HG03108 (cell line): Measurements from ENCODE around the gene NFIL3.
"Not testable (repeated sequence)": the region's sequence is repeated elsewhere in the genome, so short reads cannot be mapped to it uniquely, and the experiment has no call there.

Experiments
- ATAC-seq: cut with Tn5 transposase; IDR thresholded peaks from one replicate; pipeline ENCODE4 v1.9.1; 2021; ENCODE audit warnings: moderate library complexity; ENCODE audit not compliant: unreplicated experiment

The NFIL3 gene

GRCh38 chr9:91423785-91424402 is at the start of gene NFIL3:
Gene NFIL3, minus strand, starts transcription at chr9:91423832. Its CDS starts 13,098 bp downstream, at chr9:91410734.
- ATAC-seq: peak; percentile 85

GRCh38 chr9:91471524-91471923 is 47.9 kb upstream of the NFIL3 start:
- ATAC-seq: not testable (repeated sequence)

- ATAC-seq: no peak
Measured at GRCh38 chr9:91465420-91465819, 41.8 kb upstream of the NFIL3 start.

GRCh38 chr9:91458906-91459305 is 35.3 kb upstream of the NFIL3 start:
- no peak for ATAC-seq

GRCh38 chr9:91452844-91453243 is 29.2 kb upstream of the NFIL3 start:
- no peak for ATAC-seq

GRCh38 chr9:91451431-91452270 is 28.0 kb upstream of the NFIL3 start:
- ATAC-seq: no peak

- ATAC-seq: no peak
Measured at GRCh38 chr9:91445135-91445534, 21.5 kb upstream of the NFIL3 start.

GRCh38 chr9:91443994-91444392 is 20.4 kb upstream of the NFIL3 start:
- ATAC-seq: no peak

GRCh38 chr9:91443321-91443993 is 19.8 kb upstream of the NFIL3 start:
- ATAC-seq: no peak

- ATAC-seq: no peak
Measured at GRCh38 chr9:91436841-91437240, 13.2 kb upstream of the NFIL3 start.

GRCh38 chr9:91433180-91433579 is 9.5 kb upstream of the NFIL3 start:
- no peak for ATAC-seq

- no peak for ATAC-seq
Measured at GRCh38 chr9:91431485-91431884, 7.9 kb upstream of the NFIL3 start.

- ATAC-seq: no peak
Measured at GRCh38 chr9:91429501-91429900, 5.9 kb upstream of the NFIL3 start.

- no peak for ATAC-seq
Measured at GRCh38 chr9:91428927-91429351, 5.3 kb upstream of the NFIL3 start.

- no peak for ATAC-seq
Measured at GRCh38 chr9:91428436-91428835, 4.8 kb upstream of the NFIL3 start.

GRCh38 chr9:91427873-91428272 is 4.2 kb upstream of the NFIL3 start:
- ATAC-seq: no peak

GRCh38 chr9:91426123-91426745 is 2.6 kb upstream of the NFIL3 start:
- no peak for ATAC-seq

GRCh38 chr9:91425271-91425670 is 1.6 kb upstream of the NFIL3 start:
- no peak for ATAC-seq

- ATAC-seq: peak; percentile 10
Measured at GRCh38 chr9:91424403-91425176, 958 bp upstream of the NFIL3 start.
